Measurements from ENCODE around the gene DIP2C. TPM values are rescaled to one million over a fixed set of nuclear protein-coding genes. Genes with fewer than 3 reads are reported as not detected.

The DIP2C gene
- total RNA-seq, 4 donors from 2014 or later, result 13.4 to 32.0 (median 18.4) TPM

GRCh38 chr10:405648-406047 is 283.8 kb downstream of the DIP2C start:
- 85 to 98% methylated on average over 7 to 12 of the region's 12 CpGs for WGBS, 2 donors (ENCODE audit: low coverage in 1 of 2)
- H3K27me3 ChIP-seq, result no peaks in the 10 kb centered on the region
- peaks cover 0 to 20% (median 10%) of the 10 kb centered on the region in 4 donors for H3K4me1 ChIP-seq
- in situ Hi-C loops (cut with MboI; ENCODE audit: low pct_ligation_motif_present in 1 of 4, low pct_unique_long_range_greater_than_20kb in 1 of 4, low sequenced_read_pairs in 3 of 4) (no loop called here), intact Hi-C loops (cut with DNase I; ENCODE audit: low total_unique reads) (no loop called here)
- H3K27ac ChIP-seq, result no peak overlapping the region
- DNase-seq, result no peak
- peaks cover 0 to 2% (median 0%) of the 10 kb centered on the region in 4 donors for H3K36me3 ChIP-seq
- TF ChIP-seq POLR2AphosphoS5 (IDR thresholded peaks at IDR 0.05), result no peak
- no peaks in the 10 kb centered on the region for H3K9me3 ChIP-seq
- H3K4me3 ChIP-seq, result no peak overlapping the region

DNA sequence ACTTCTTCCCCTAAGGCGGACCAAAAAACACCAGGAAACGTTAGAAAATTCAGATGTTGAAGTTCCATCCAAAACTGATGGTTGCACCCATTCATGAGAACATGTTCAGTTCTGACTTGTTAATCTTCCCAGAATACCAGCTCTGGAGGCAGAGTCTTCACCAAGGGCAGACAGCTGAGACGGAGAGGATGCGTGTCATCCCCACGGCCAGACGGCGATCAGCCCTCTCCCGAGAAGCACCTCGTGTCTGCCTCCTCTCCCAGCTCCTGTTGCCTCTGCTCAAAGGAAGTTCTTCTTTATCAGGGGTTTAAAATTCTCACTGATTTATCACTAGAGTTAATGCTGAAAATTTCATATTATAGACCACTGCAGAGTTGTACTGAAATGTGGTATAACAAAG is 284.5 kb downstream of the DIP2C start:
- intact Hi-C loops (cut with DNase I; ENCODE audit: low total_unique reads) (no loop called here), in situ Hi-C loops (cut with MboI; ENCODE audit: low pct_ligation_motif_present in 1 of 4, low pct_unique_long_range_greater_than_20kb in 1 of 4, low sequenced_read_pairs in 3 of 4) (no loop called here)
- peaks cover 0 to 16% (median 10%) of the 10 kb centered on the region in 4 donors for H3K4me1 ChIP-seq
- no peak overlapping the region for H3K27ac ChIP-seq
- DNase-seq, result no peak
- no peak overlapping the region for H3K4me3 ChIP-seq
- H3K27me3 ChIP-seq, result no peaks in the 10 kb centered on the region
- 95 to 100% methylated on average over 8 to 9 of the region's 9 CpGs for WGBS, 2 donors (ENCODE audit: low coverage in 1 of 2)
- no peaks in the 10 kb centered on the region for H3K9me3 ChIP-seq
- peaks cover 0 to 2% (median 0%) of the 10 kb centered on the region in 4 donors for H3K36me3 ChIP-seq
- TF ChIP-seq CTCF (IDR thresholded peaks at IDR 0.05), result no peak
- TF ChIP-seq POLR2A (IDR thresholded peaks at IDR 0.05), result no peak
- TF ChIP-seq POLR2AphosphoS5 (IDR thresholded peaks at IDR 0.05), result no peak
- TF ChIP-seq EP300 (IDR thresholded peaks at IDR 0.05; ENCODE audit: low read depth), result no peak

GRCh38 chr10:404346-404745 is 285.1 kb downstream of the DIP2C start:
- 78 to 79% methylated on average over 3 to 4 of the region's 4 CpGs for WGBS, 2 donors (ENCODE audit: low coverage in 1 of 2)

DNA sequence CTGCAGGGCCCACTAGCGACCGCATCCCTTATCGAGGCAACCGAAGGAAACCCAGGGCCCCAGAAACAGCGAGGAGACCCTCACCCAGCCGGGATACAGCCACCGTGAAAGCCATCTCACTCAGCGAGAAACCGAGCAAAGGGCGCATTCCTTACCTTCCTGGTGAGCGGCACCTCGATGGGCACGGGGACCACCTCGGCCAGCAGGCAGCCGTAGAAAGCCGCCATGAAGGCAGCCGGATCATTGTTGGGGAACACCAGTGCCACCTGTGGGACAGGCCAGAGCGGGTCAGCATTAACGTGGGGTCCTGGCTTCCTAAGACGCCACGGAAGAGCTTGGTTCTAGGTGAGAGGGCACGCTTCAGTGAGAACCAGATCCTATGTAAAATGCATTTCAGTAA is 290.5 kb downstream of the DIP2C start:
- Histone ChIP-seq H3K27ac (no peak overlapping the region), H3K36me3 (no peaks in the 10 kb centered on the region), H3K9me3 (no peaks in the 10 kb centered on the region), H3K27me3 (no peaks in the 10 kb centered on the region), H3K4me3 (no peak overlapping the region), H3K4me1 (peaks cover 0 to 5% (median 0%) of the 10 kb centered on the region in 4 donors)
- no peak for TF ChIP-seq POLR2A (IDR thresholded peaks at IDR 0.05)
- TF ChIP-seq EP300 (IDR thresholded peaks at IDR 0.05; ENCODE audit: low read depth), result no peak
- no peak for TF ChIP-seq CTCF (IDR thresholded peaks at IDR 0.05)
- TF ChIP-seq POLR2AphosphoS5 (IDR thresholded peaks at IDR 0.05), result no peak
- 92% methylated on average over 22 of the region's 22 CpGs; no CpG with 5 or more reads in 1 of the 2 donors for WGBS, 2 donors (ENCODE audit: low coverage in 1 of 2)
- DNase-seq, result no peak
- in situ Hi-C loops (cut with MboI; ENCODE audit: low pct_ligation_motif_present in 1 of 4, low pct_unique_long_range_greater_than_20kb in 1 of 4, low sequenced_read_pairs in 3 of 4), result no loop called here
- intact Hi-C loops (cut with DNase I; ENCODE audit: low total_unique reads), result no loop called here

More at GRCh38 chr10:404346-404745, 285.1 kb downstream of the DIP2C start:
- Histone ChIP-seq H3K4me3 (no peak overlapping the region), H3K27me3 (no peaks in the 10 kb centered on the region), H3K36me3 (peaks cover 0 to 2% (median 0%) of the 10 kb centered on the region in 4 donors), H3K27ac (no peak overlapping the region), H3K4me1 (peaks cover 0 to 10% (median 5%) of the 10 kb centered on the region in 4 donors), H3K9me3 (no peaks in the 10 kb centered on the region)
- in situ Hi-C loops (cut with MboI; ENCODE audit: low pct_ligation_motif_present in 1 of 4, low pct_unique_long_range_greater_than_20kb in 1 of 4, low sequenced_read_pairs in 3 of 4), result no loop called here
- DNase-seq, result no peak
- TF ChIP-seq POLR2A (IDR thresholded peaks at IDR 0.05) (no peak), POLR2AphosphoS5 (IDR thresholded peaks at IDR 0.05) (no peak), CTCF (IDR thresholded peaks at IDR 0.05) (no peak), EP300 (IDR thresholded peaks at IDR 0.05; ENCODE audit: low read depth) (no peak)
- intact Hi-C loops (cut with DNase I; ENCODE audit: low total_unique reads), result no loop called here

All from transverse colon (tissue), 4 donors.